ENCODE results near the gene MARCHF3. TPM values are rescaled to one million over a fixed set of nuclear protein-coding genes. Genes with fewer than 3 reads are reported as not detected.

The MARCHF3 gene
- total and polyA plus RNA-seq, 3 experiments from 2014 or later: 1.9 to 2.9 (median 2.5) TPM

DNA sequence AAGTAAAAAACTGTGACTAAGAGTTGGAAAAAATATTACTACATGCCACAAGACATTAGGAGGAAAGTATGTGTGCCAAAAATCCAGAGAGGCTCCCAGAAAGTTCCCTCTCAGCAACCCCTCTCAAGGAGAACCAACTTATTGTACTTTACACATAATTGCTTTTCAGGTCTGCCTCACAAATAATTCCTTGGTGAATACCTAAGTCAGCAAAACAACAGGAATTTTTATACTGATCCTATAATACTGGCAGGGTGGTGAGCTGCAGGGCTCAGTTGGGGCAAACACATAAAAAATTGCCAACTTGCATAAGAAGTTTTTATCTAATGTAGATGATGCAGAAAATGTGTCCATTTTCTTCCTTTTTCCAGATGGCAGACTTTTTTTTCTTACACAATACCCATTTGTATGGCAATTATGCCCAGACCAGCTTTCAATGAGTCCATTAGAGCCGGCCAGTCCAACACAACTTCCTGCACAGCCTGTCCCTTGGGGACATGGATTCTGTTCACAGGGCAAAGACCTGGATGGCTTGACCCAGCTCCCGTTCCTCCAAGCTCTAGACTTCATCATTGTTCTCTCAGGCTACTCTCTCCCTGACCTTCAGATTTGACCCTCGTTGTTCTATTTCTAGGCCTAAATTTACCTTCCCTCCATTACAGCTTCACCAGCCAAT is 31.3 kb downstream of the MARCHF3 start:
- ChIA-PET POLR2A (no interaction called here), CTCF (no interaction called here)
- H3K4me3 ChIP-seq (ENCODE audit: low read length): no peak overlapping the region
- no peaks in the 10 kb centered on the region for H3K9me3 Mint-ChIP-seq
- peak overlapping the region; percentile 33 for H3K27ac ChIP-seq (ENCODE audit: low read depth, low read length)
- H3K27me3 ChIP-seq (ENCODE audit: insufficient read depth, low read length, poor library complexity, severe bottlenecking): no peaks in the 10 kb centered on the region
- no peaks in the 10 kb centered on the region for H3K9me3 ChIP-seq (ENCODE audit: low read length)
- no peak overlapping the region for H3K4me3 Mint-ChIP-seq
- H3K27me3 Mint-ChIP-seq: peaks cover 5 to 20% of the 10 kb centered on the region in 2 donors
- no peak overlapping the region for H3K27ac Mint-ChIP-seq
- no peak for DNase-seq
- no peaks in the 10 kb centered on the region for H3K36me3 ChIP-seq (ENCODE audit: insufficient read depth, low read length)
- H3K4me1 ChIP-seq (ENCODE audit: insufficient read depth, low read length): no peaks in the 10 kb centered on the region
- H3K4me1 Mint-ChIP-seq: no peaks in the 10 kb centered on the region
- H3K36me3 Mint-ChIP-seq: no peaks in the 10 kb centered on the region

DNA sequence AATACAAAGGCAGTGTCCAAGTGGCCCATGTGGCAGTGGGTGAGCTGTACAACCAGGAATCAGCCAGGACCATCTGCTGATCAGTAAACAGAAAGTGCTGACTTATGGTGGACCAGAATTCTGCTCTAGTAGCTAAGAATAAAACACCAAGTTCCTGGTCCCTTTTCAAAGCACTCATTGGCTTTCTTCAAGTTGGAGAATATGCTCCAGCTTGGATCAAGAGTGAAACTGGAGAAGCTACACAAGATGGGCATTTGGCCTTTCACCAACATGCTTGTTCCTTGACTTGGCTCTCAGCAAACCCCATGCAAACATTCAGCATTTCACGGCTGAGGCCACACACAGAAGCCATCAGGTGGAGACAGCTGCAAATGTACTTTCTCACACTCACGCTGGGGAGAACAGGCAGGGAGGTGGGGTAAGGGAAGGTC is 32.1 kb downstream of the MARCHF3 start:
- Mint-ChIP-seq H3K27ac (peak overlapping the region in 1 of 8 donors; percentile 6), H3K27me3 (peaks cover 5 to 20% of the 10 kb centered on the region in 2 donors), H3K9me3 (no peaks in the 10 kb centered on the region), H3K4me3 (no peak overlapping the region), H3K36me3 (no peaks in the 10 kb centered on the region), H3K4me1 (no peaks in the 10 kb centered on the region)
- H3K9me3 ChIP-seq (ENCODE audit: low read length): no peaks in the 10 kb centered on the region
- DNase-seq: no peak
- no peaks in the 10 kb centered on the region for H3K27me3 ChIP-seq (ENCODE audit: insufficient read depth, low read length, poor library complexity, severe bottlenecking)
- no peaks in the 10 kb centered on the region for H3K36me3 ChIP-seq (ENCODE audit: insufficient read depth, low read length)
- CTCF ChIA-PET: no interaction called here
- no peaks in the 10 kb centered on the region for H3K4me1 ChIP-seq (ENCODE audit: insufficient read depth, low read length)
- POLR2A ChIA-PET: no interaction called here
- peak overlapping the region; percentile 33 for H3K27ac ChIP-seq (ENCODE audit: low read depth, low read length)
- no peak overlapping the region for H3K4me3 ChIP-seq (ENCODE audit: low read length)

DNA sequence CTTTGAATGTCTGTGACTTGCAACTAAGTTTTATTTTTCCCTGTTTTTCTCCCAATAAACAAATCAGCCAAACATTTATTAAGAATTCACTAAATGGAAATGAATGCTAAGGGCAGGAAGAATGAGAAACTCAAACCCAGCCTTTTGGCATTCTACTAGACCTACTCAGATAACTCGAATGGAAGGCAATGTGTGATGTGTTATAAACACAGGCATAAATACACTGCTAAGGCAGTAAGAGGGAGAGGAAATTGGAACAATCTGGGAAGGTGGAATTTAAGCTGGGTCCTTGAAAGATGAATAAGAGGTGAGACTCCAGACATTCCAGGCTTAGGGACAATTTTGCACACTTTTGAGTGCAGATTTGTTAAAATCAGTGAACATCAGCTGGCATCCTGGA is 34.7 kb downstream of the MARCHF3 start:
- no peak overlapping the region for H3K4me3 Mint-ChIP-seq
- Histone ChIP-seq H3K36me3 (ENCODE audit: insufficient read depth, low read length) (no peaks in the 10 kb centered on the region), H3K4me3 (ENCODE audit: low read length) (no peak overlapping the region), H3K4me1 (ENCODE audit: insufficient read depth, low read length) (no peaks in the 10 kb centered on the region), H3K9me3 (ENCODE audit: low read length) (no peaks in the 10 kb centered on the region), H3K27me3 (ENCODE audit: insufficient read depth, low read length, poor library complexity, severe bottlenecking) (no peaks in the 10 kb centered on the region), H3K27ac (ENCODE audit: low read depth, low read length) (no peak overlapping the region)
- H3K9me3 Mint-ChIP-seq: peaks cover 0 to 3% (median 0%) of the 10 kb centered on the region in 5 donors
- H3K27ac Mint-ChIP-seq: no peak overlapping the region
- ChIA-PET CTCF (no interaction called here), POLR2A (no interaction called here)
- no peak for DNase-seq
- H3K4me1 Mint-ChIP-seq: no peaks in the 10 kb centered on the region
- no peaks in the 10 kb centered on the region for H3K36me3 Mint-ChIP-seq
- peaks cover 3 to 26% of the 10 kb centered on the region in 2 donors for H3K27me3 Mint-ChIP-seq

DNA sequence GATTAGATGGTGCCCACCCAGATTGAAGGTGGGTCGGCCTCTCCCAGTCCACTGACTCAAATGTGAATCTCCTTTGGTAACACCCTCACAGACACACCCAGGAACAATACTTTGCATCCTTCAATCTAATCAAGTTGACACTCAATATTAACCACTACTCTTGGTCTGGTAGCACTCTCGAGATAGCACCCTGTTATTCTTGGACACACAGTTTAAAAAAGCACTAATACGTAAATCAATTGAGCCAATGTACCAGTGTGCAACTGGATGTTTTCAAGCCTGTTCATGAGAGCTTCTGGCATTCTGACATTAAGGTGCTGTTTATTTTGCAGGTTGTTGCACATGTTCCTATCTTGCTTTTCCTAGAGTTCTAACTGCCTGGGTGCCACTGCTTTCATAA is 35.3 kb downstream of the MARCHF3 start:
- H3K4me1 Mint-ChIP-seq: no peaks in the 10 kb centered on the region
- H3K4me3 Mint-ChIP-seq: no peak overlapping the region
- Histone ChIP-seq H3K4me3 (ENCODE audit: low read length) (no peak overlapping the region), H3K27me3 (ENCODE audit: insufficient read depth, low read length, poor library complexity, severe bottlenecking) (no peaks in the 10 kb centered on the region), H3K9me3 (ENCODE audit: low read length) (no peaks in the 10 kb centered on the region), H3K4me1 (ENCODE audit: insufficient read depth, low read length) (no peaks in the 10 kb centered on the region), H3K36me3 (ENCODE audit: insufficient read depth, low read length) (no peaks in the 10 kb centered on the region), H3K27ac (ENCODE audit: low read depth, low read length) (no peak overlapping the region)
- H3K36me3 Mint-ChIP-seq: no peaks in the 10 kb centered on the region
- no peak for DNase-seq
- peaks cover 3 to 26% of the 10 kb centered on the region in 2 donors for H3K27me3 Mint-ChIP-seq
- CTCF ChIA-PET: no interaction called here
- H3K27ac Mint-ChIP-seq: no peak overlapping the region
- POLR2A ChIA-PET: no interaction called here
- peaks cover 0 to 5% (median 0%) of the 10 kb centered on the region in 5 donors for H3K9me3 Mint-ChIP-seq

DNA sequence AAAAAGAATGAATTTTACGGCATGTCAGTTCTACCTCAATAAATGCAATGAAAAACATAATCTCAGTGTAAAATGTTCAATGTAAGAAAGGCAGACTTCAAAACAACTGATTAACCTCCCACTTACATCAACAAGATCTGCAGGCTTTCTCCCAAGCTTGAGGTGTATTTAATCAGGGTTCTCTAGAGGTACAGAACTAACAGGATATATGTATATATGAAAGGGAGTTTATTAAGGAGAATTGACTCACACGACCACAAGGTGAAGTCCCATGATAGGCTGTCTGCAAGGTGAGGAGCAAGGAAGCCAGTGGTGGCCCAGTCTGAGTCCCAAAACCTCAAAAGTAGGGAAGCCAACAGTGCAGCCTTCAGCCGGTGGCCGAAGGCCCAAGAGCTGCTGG is 35.9 kb downstream of the MARCHF3 start:
- no peak overlapping the region for H3K4me3 ChIP-seq (ENCODE audit: low read length)
- CTCF ChIA-PET: no interaction called here
- H3K4me3 Mint-ChIP-seq: no peak overlapping the region
- no peaks in the 10 kb centered on the region for H3K36me3 Mint-ChIP-seq
- no peaks in the 10 kb centered on the region for H3K27me3 ChIP-seq (ENCODE audit: insufficient read depth, low read length, poor library complexity, severe bottlenecking)
- POLR2A ChIA-PET: no interaction called here
- no peak overlapping the region for H3K27ac ChIP-seq (ENCODE audit: low read depth, low read length)
- H3K4me1 Mint-ChIP-seq: peaks cover 0 to under 1% (median 0%) of the 10 kb centered on the region in 3 donors
- H3K9me3 ChIP-seq (ENCODE audit: low read length): no peaks in the 10 kb centered on the region
- no peak overlapping the region for H3K27ac Mint-ChIP-seq
- peaks cover 0 to 5% (median 0%) of the 10 kb centered on the region in 5 donors for H3K9me3 Mint-ChIP-seq
- peaks cover 3 to 26% of the 10 kb centered on the region in 2 donors for H3K27me3 Mint-ChIP-seq
- peaks cover 3% of the 10 kb centered on the region for H3K4me1 ChIP-seq (ENCODE audit: insufficient read depth, low read length)
- no peaks in the 10 kb centered on the region for H3K36me3 ChIP-seq (ENCODE audit: insufficient read depth, low read length)
- DNase-seq: no peak

DNA sequence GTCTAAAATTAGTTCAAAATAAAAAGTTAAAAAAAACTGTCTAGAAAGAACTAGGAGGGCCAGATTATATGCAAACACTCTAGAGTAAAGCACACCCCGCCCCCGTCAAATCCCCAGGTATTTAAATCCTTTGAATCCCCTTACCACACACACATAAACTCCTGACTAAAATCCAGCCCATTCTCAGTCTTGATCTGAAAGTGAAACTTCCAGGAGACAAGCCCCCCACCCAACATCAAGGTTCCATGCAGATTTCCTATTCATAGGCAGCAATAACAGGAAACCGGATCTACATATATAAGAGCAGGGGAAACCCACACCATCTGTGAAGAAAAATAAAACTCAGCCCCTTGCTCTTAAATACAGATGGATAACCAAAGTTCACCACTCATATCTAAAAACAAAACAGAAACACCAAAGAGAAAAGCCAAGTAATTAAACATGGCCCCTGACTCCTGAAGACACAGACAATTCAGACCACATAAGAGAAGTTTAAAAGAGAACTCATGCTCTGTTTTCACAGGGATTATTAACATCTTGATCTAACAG is 42.3 kb downstream of the MARCHF3 start:
- POLR2A ChIA-PET: no interaction called here
- H3K27me3 Mint-ChIP-seq: peaks cover 0 to 6% of the 10 kb centered on the region in 2 donors
- Histone ChIP-seq H3K4me3 (ENCODE audit: low read length) (no peak overlapping the region), H3K9me3 (ENCODE audit: low read length) (no peaks in the 10 kb centered on the region), H3K4me1 (ENCODE audit: insufficient read depth, low read length) (peaks cover 19% of the 10 kb centered on the region), H3K27ac (ENCODE audit: low read depth, low read length) (no peak overlapping the region), H3K36me3 (ENCODE audit: insufficient read depth, low read length) (no peaks in the 10 kb centered on the region), H3K27me3 (ENCODE audit: insufficient read depth, low read length, poor library complexity, severe bottlenecking) (no peaks in the 10 kb centered on the region)
- peak overlapping the region in 4 of 7 donors; percentile 1 to 9 (median 4) for H3K4me3 Mint-ChIP-seq
- H3K27ac Mint-ChIP-seq: peak overlapping the region in 4 of 8 donors; percentile 1 to 85 (median 54)
- H3K4me1 Mint-ChIP-seq: peaks cover 10 to 12% (median 12%) of the 10 kb centered on the region in 3 donors
- DNase-seq: peak in 2 of 5 donors; percentile 7 to 60
- peaks cover 0 to 2% (median 0%) of the 10 kb centered on the region in 3 donors for H3K36me3 Mint-ChIP-seq
- peaks cover 0 to 5% (median 0%) of the 10 kb centered on the region in 5 donors for H3K9me3 Mint-ChIP-seq
- CTCF ChIA-PET: no interaction called here

DNA sequence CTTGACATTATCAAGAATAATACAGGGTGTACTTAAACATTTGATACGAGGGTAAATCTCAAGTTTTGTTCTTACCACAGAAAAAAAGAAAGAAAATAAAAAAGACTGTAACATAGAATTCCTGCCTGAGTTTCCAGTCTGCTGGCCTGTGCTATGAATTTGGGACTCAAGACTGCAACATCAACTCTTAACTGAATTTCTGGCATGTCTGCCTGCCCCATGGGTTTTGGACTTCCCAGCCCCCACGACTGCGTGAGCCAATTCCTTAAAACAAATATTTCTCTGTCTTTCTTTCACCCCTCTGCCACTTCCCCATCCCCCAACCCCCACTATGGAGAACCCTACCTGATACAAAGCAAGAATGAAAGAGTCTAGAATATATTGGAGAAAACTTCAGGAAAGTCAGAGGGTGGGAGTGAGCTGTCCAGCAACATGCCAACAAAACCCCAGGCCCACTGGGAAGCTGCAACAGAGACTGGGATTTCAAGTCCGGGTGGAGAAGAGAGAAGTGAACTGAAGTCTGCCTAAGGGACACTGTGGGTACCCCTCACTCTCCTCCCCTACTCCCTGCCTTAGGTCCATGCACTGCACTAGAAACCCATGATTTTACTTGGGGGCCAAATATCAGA is 43.0 kb downstream of the MARCHF3 start:
- DNase-seq: no peak
- Histone ChIP-seq H3K4me3 (ENCODE audit: low read length) (no peak overlapping the region), H3K27me3 (ENCODE audit: insufficient read depth, low read length, poor library complexity, severe bottlenecking) (no peaks in the 10 kb centered on the region), H3K9me3 (ENCODE audit: low read length) (no peaks in the 10 kb centered on the region), H3K4me1 (ENCODE audit: insufficient read depth, low read length) (peaks cover 19% of the 10 kb centered on the region), H3K27ac (ENCODE audit: low read depth, low read length) (no peak overlapping the region), H3K36me3 (ENCODE audit: insufficient read depth, low read length) (no peaks in the 10 kb centered on the region)
- peaks cover 0 to 2% (median 0%) of the 10 kb centered on the region in 3 donors for H3K36me3 Mint-ChIP-seq
- H3K9me3 Mint-ChIP-seq: peaks cover 0 to 5% (median 0%) of the 10 kb centered on the region in 5 donors
- ChIA-PET POLR2A (no interaction called here), CTCF (no interaction called here)
- no peak overlapping the region for H3K4me3 Mint-ChIP-seq
- peak overlapping the region in 3 of 8 donors; percentile 1 to 58 (median 38) for H3K27ac Mint-ChIP-seq
- peaks cover 10 to 12% (median 12%) of the 10 kb centered on the region in 3 donors for H3K4me1 Mint-ChIP-seq
- H3K27me3 Mint-ChIP-seq: peaks cover 0 to 6% of the 10 kb centered on the region in 2 donors

DNA sequence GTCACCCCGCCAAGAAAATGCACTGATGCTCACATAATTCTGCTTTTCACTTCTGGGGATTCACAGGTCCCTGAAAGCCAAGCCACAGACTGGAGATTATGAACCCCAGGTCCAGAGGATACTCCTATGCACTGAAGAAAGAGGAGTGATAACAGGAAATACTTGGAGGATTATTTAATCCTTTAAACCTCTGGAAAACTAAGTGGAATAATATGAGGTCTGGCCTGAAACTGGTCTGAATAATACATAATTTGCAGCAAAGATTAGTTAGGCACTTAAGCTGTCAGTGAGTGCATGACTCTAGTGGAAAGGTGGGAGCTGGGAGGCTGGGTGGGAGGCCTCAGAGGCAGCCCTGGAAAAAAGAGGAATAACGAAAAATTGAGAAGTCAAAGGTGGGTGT is 45.7 kb downstream of the MARCHF3 start:
- H3K27me3 Mint-ChIP-seq: no peaks in the 10 kb centered on the region
- no peak overlapping the region for H3K27ac ChIP-seq (ENCODE audit: low read depth, low read length)
- no peak overlapping the region for H3K4me3 Mint-ChIP-seq
- peak overlapping the region in 3 of 8 donors; percentile 29 to 77 (median 39) for H3K27ac Mint-ChIP-seq
- peaks cover 0 to 2% (median 0%) of the 10 kb centered on the region in 3 donors for H3K36me3 Mint-ChIP-seq
- H3K9me3 Mint-ChIP-seq: no peaks in the 10 kb centered on the region
- H3K4me1 Mint-ChIP-seq: peaks cover 11 to 12% (median 12%) of the 10 kb centered on the region in 3 donors
- CTCF ChIA-PET: no interaction called here
- no peaks in the 10 kb centered on the region for H3K36me3 ChIP-seq (ENCODE audit: insufficient read depth, low read length)
- peaks cover 18% of the 10 kb centered on the region for H3K4me1 ChIP-seq (ENCODE audit: insufficient read depth, low read length)
- no peaks in the 10 kb centered on the region for H3K9me3 ChIP-seq (ENCODE audit: low read length)
- POLR2A ChIA-PET: no interaction called here
- no peak for DNase-seq
- no peak overlapping the region for H3K4me3 ChIP-seq (ENCODE audit: low read length)
- H3K27me3 ChIP-seq (ENCODE audit: insufficient read depth, low read length, poor library complexity, severe bottlenecking): no peaks in the 10 kb centered on the region
